GM12874 (cell line): Measurements from ENCODE around the gene FUT8.

Experiments
- TF ChIP-seq, protein P1 (sequence below): IDR thresholded peaks from 2 replicates; pipeline ENCODE4 v1.5.1; 2011; ENCODE audit warnings: low read depth, mild to moderate bottlenecking, control low read depth, low read length, moderate library complexity; ENCODE audit not compliant: insufficient read depth

Gene FUT8

DNA sequence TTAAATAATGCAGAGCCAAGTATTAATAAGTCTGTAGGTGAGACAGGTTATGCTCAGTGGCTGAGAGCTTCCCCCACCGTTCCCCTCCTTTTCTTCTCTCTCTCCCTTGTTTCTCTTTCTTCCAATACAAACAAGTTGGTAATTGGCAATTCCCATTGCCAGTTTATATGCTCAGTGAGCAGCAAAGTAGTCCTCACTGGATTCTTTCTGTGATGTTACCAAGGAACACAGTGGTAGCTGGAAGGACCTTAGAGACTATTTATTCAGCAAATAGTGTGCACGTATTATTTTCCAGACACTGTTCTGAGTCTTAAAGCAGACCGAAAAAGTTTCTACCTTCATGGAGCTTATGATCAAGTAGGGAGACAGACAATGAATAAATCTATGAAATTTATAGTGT is 344.4 kb downstream of the FUT8 start:
- TF ChIP-seq, protein P1, sequence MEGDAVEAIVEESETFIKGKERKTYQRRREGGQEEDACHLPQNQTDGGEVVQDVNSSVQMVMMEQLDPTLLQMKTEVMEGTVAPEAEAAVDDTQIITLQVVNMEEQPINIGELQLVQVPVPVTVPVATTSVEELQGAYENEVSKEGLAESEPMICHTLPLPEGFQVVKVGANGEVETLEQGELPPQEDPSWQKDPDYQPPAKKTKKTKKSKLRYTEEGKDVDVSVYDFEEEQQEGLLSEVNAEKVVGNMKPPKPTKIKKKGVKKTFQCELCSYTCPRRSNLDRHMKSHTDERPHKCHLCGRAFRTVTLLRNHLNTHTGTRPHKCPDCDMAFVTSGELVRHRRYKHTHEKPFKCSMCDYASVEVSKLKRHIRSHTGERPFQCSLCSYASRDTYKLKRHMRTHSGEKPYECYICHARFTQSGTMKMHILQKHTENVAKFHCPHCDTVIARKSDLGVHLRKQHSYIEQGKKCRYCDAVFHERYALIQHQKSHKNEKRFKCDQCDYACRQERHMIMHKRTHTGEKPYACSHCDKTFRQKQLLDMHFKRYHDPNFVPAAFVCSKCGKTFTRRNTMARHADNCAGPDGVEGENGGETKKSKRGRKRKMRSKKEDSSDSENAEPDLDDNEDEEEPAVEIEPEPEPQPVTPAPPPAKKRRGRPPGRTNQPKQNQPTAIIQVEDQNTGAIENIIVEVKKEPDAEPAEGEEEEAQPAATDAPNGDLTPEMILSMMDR, result no peak

DNA sequence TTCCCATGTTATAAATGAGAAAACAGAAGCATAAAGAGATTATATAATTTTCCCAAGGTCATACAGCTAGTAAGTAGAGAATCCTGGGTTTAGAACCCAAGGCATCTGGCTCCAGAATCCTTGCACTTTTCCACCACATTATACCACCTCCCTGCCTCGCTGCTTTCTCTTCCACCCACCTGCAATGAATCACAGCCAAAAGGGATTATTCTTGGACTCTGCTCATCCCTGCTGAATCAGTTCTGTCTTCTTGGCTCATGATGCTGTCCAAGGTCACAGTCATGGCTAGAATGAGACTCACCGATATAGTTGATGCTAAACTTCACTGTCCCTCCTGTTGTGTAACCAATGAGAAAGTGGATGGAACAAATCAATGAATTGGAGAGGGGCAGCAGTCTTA is 356.6 kb downstream of the FUT8 start:
- TF ChIP-seq, protein P1, result no peak

DNA sequence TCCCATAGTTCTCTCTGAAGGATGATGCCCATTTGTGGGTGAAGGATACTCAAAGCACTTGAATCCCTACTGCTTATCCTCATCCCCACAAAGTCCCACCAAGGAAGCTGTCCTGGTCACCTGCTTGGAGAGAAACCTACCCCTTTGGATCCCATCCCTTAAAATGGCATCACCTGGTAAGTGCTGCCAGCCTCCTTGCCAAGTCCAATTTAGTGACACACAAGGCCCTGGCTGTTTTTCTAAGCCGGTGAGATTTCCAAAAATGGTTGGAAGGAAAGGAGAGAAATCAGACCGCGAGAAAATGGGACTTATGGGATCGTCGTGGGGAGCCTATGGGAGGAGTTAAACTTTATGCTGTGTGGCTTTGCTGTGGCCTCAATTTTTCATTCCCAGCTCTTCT is 358.2 kb downstream of the FUT8 start:
- TF ChIP-seq, protein P1, result no peak

DNA sequence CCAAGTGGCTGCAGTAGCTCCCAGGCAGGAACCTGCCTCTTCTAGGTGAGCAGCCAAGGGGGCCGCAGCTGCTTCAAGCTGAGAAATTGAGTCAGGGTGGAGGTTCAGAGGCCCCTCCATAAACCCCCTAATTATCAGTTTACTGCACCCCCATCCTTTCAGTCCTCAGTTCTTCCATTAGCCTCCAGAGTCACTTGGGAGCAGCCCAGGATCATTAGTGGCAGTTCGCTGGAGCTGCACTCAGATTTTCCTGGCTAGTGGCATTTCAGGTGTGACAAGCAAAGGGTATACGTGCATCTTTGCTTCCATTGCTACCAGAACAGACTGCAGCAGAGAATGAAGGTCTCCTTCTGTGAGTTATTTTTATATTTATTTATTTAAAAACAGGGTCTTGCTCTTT is 358.7 kb downstream of the FUT8 start:
- TF ChIP-seq, protein P1, result no peak

DNA sequence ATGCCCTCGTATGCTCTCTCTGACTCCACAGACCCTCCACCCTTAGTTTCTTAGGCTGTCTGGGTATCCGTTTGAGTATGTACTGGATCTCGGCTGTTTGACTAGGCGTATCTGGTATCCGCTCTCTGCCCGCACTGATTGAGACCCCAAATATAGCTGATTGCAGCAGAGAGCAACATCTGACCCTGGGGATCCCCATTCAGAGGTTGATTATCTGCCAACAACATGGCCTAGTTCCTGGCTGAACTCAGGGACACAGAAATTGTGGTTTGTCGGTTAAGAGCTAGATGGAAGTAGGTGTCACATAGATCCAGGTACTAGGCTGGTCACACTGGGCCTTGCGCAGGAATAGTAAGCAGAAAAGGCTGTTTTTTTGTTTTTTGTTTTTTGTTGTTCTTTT is 359.9 kb downstream of the FUT8 start:
- TF ChIP-seq, protein P1, result no peak

DNA sequence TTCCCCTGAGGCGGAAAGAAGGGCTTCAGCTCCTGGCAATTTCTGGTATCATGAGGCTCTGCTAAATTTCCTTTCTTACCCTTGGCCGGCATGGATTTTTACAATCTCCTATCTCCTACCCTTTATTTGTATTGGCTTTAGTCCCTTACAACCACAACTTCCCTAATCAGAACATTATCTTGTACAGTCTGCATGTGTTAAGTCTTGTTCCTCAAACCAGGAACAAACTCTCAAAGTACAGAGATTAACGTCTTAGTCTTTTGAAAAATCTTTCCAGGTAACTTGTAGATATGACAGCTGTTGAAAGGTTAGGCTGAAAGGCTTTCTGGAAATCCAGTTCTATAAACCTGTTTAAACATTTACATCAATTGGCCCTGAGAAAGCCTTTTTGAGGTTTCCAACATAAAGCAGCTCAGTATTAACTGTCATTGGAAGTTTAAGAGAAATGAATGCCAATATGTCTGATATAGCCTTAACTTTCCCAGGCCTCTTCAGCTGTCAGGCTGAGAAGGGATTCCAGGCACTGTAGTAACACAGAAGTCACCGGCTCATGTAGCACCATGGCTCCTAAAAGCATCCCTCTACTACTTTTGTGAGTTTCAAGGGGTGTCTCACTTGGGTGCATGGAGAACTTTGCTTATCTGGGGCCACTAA is 360.5 kb downstream of the FUT8 start:
- TF ChIP-seq, protein P1, result no peak

DNA sequence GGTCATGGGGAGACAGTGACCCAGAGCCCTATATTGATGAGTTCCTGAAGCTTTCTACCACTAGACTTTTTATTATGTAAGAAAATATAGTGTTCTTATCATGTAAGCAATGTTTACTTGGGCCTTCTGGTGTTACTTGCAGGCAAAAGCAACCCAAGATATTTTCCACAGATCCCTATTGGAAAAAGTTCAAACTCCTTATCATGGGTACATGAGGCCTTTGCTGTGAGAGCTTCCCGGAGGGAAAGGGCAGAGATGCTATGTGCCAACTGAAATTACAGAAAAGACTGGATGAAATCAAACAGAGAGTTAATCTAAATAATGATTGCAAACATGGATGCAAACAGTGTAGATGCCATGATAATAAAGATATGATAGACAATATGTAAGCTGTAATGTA is 361.5 kb downstream of the FUT8 start:
- TF ChIP-seq, protein P1, result no peak
